Activated CD4-positive, CD25-positive, alpha-beta regulatory T cell treated with anti-CD3 and anti-CD28 coated beads, Interleukin-2, amount 50 U/mL, for 72 hours (primary cell): ENCODE measurements around the gene CASP3.
"Not testable (repeated sequence)": the region's sequence is repeated elsewhere in the genome, so short reads cannot be mapped to it uniquely, and the experiment has no call there.

Experiments used
- DNase-seq: peaks from one replicate; pipeline ENCODE4 v3.0.0; 2021

CASP3 gene

GRCh38 chr4:184628103-184628502 lies 21.1 kb downstream of the CASP3 start:
- no peak for DNase-seq

- not testable (repeated sequence) for DNase-seq
These were observed 23.3 kb downstream of the CASP3 start for GRCh38 chr4:184625783-184626596.

- no peak for DNase-seq
These were observed 24.2 kb downstream of the CASP3 start for GRCh38 chr4:184624972-184625554.

GRCh38 chr4:184624504-184624903 lies 24.7 kb downstream of the CASP3 start:
- peak; percentile 31 for DNase-seq

- DNase-seq: no peak
These were observed 27.7 kb downstream of the CASP3 start for GRCh38 chr4:184621518-184621917.

GRCh38 chr4:184620212-184620867 lies 28.9 kb downstream of the CASP3 start:
- no peak for DNase-seq

GRCh38 chr4:184617600-184618196 lies 31.5 kb downstream of the CASP3 start:
- no peak for DNase-seq

GRCh38 chr4:184616633-184617551 lies 32.4 kb downstream of the CASP3 start:
- DNase-seq: no peak

GRCh38 chr4:184616168-184616567 lies 33.1 kb downstream of the CASP3 start:
- DNase-seq: not testable (repeated sequence)

GRCh38 chr4:184614509-184614908 lies 34.7 kb downstream of the CASP3 start:
- no peak for DNase-seq

- no peak for DNase-seq
These were observed 35.8 kb downstream of the CASP3 start for GRCh38 chr4:184613405-184613804.

- DNase-seq: no peak
These were observed 37.2 kb downstream of the CASP3 start for GRCh38 chr4:184612074-184612473.

- DNase-seq: not testable (repeated sequence)
These were observed 41.8 kb downstream of the CASP3 start for GRCh38 chr4:184607429-184607828.

- DNase-seq: not testable (repeated sequence)
These were observed 46.4 kb downstream of the CASP3 start for GRCh38 chr4:184602857-184603256.

GRCh38 chr4:184600982-184601381 lies 48.3 kb downstream of the CASP3 start:
- not testable (repeated sequence) for DNase-seq

GRCh38 chr4:184599492-184600135 lies 49.6 kb downstream of the CASP3 start:
- no peak for DNase-seq

GRCh38 chr4:184598753-184599491 lies 50.3 kb downstream of the CASP3 start:
- DNase-seq: no peak

- DNase-seq: no peak
These were observed 52.5 kb downstream of the CASP3 start for GRCh38 chr4:184596617-184597185.

- no peak for DNase-seq
These were observed 53.1 kb downstream of the CASP3 start for GRCh38 chr4:184596044-184596616.

GRCh38 chr4:184595430-184595829 lies 53.8 kb downstream of the CASP3 start:
- no peak for DNase-seq
